Progenitor cell of endocrine pancreas (in vitro differentiated cells): ENCODE measurements around the gene NRCAM. TPM values are rescaled to one million over a fixed set of nuclear protein-coding genes. Genes with fewer than 3 reads are reported as not detected.

Source experiments
- DNase-seq: peaks from one replicate; pipeline ENCODE4 v3.0.0; 2021; ENCODE audit warnings: low spot score; ENCODE audit not compliant: unreplicated experiment
- H3K27ac Mint-ChIP-seq: 2 replicates; pipeline ENCODE4 v1.8.0; 2021; ENCODE audit warnings: mild to moderate bottlenecking, moderate library complexity, mixed read lengths
- H3K27me3 Mint-ChIP-seq: 2 replicates; pipeline ENCODE4 v1.8.0; 2021; ENCODE audit warnings: mixed read lengths
- H3K36me3 Mint-ChIP-seq: 2 replicates; pipeline ENCODE4 v1.8.0; 2022; ENCODE audit warnings: mixed read lengths; ENCODE audit not compliant: insufficient read depth
- H3K4me1 Mint-ChIP-seq: 2 replicates; pipeline ENCODE4 v1.8.0; 2021; ENCODE audit warnings: low read depth, mixed read lengths
- H3K4me3 Mint-ChIP-seq: 2 replicates; pipeline ENCODE4 v1.8.0; 2021; ENCODE audit warnings: low read depth, mild to moderate bottlenecking, moderate library complexity, mixed read lengths
- H3K9me3 Mint-ChIP-seq: 2 replicates; pipeline ENCODE4 v1.8.0; 2021; ENCODE audit warnings: low read depth, mixed read lengths
- total RNA-seq: library from RNA; stranded (reverse); gene quantifications from 2 replicates; pipeline ENCODE4 v1.2.1, GENCODE V29; 2021
- TF ChIP-seq, protein P1 (sequence below): fragments of 200-600 bp; sonication (generic); IDR thresholded peaks from one replicate; pipeline ENCODE4 v1.5.0; 2021; ENCODE audit warnings: antibody characterized with exemption, mild to moderate bottlenecking; ENCODE audit not compliant: unreplicated experiment

The NRCAM gene
- total RNA-seq, 1 donor from 2014 or later, result 19.9 TPM

DNA sequence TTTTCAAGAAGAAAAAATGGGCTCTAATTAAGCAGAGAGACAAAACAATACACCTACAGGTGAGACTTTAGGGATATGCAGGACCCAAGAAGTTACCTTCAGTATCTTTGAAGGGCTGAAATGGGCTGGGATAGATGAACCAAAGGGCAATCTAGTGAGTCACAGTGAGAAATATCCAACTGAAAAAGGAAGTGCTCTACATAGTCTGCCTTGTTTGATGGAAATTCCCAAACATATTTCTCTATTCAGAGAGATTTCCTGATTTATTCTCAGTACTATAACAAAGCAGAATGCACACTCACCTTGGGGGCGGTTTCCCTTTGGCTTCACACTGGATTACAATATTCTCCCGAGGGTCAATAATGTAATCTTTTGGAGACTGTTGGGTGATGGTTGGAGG, 222.0 kb downstream of the NRCAM start:
- TF ChIP-seq, protein P1, sequence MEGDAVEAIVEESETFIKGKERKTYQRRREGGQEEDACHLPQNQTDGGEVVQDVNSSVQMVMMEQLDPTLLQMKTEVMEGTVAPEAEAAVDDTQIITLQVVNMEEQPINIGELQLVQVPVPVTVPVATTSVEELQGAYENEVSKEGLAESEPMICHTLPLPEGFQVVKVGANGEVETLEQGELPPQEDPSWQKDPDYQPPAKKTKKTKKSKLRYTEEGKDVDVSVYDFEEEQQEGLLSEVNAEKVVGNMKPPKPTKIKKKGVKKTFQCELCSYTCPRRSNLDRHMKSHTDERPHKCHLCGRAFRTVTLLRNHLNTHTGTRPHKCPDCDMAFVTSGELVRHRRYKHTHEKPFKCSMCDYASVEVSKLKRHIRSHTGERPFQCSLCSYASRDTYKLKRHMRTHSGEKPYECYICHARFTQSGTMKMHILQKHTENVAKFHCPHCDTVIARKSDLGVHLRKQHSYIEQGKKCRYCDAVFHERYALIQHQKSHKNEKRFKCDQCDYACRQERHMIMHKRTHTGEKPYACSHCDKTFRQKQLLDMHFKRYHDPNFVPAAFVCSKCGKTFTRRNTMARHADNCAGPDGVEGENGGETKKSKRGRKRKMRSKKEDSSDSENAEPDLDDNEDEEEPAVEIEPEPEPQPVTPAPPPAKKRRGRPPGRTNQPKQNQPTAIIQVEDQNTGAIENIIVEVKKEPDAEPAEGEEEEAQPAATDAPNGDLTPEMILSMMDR, result no peak
- Mint-ChIP-seq H3K9me3 (no peaks in the 10 kb centered on the region), H3K4me1 (peaks cover 41% of the 10 kb centered on the region), H3K4me3 (no peak overlapping the region), H3K27me3 (no peaks in the 10 kb centered on the region), H3K27ac (no peak overlapping the region), H3K36me3 (peaks cover 4% of the 10 kb centered on the region)
- no peak for DNase-seq

DNA sequence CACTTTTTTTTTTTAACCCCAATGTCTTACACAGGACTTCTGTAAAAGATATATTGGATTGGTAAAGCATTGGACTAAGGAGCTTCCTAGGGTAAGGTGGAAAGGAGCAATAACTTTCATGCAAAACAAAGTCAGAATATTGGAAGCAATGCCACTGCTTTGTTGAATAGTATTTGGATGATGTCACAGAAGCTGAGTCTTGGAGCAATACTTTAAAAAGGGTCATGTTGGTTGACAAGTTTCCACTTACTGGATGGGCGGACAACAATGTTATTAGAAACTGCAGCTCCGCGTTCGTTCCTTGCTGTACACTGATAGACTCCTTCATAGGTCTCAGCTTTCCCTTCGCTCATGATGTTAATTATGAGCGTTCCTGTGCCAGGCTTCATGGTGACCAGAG, 224.2 kb downstream of the NRCAM start:
- Mint-ChIP-seq H3K4me1 (peaks cover 29% of the 10 kb centered on the region), H3K36me3 (peaks cover 4% of the 10 kb centered on the region), H3K9me3 (no peaks in the 10 kb centered on the region), H3K27ac (no peak overlapping the region), H3K4me3 (no peak overlapping the region), H3K27me3 (no peaks in the 10 kb centered on the region)
- no peak for DNase-seq
- TF ChIP-seq, protein P1, result no peak

DNA sequence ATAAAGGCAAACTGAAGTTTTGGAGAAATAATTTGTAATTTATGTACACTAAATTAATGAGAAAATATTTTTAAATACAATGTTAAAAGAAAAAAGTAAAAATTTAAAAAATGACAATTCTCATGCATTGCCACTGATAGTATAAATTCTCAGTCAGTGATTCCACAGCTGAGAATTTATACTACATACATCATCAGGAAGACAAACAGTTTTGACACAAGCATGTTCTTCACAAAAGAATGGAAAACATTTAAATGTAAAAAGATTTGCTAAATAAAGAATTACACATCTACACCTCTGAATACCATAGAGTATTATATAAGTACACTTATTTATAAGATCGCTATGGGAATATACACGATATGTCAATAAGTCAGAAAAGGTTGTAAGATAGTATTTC, 225.0 kb downstream of the NRCAM start:
- Mint-ChIP-seq H3K36me3 (peaks cover 4% of the 10 kb centered on the region), H3K27ac (no peak overlapping the region)
- TF ChIP-seq, protein P1, result no peak

DNA sequence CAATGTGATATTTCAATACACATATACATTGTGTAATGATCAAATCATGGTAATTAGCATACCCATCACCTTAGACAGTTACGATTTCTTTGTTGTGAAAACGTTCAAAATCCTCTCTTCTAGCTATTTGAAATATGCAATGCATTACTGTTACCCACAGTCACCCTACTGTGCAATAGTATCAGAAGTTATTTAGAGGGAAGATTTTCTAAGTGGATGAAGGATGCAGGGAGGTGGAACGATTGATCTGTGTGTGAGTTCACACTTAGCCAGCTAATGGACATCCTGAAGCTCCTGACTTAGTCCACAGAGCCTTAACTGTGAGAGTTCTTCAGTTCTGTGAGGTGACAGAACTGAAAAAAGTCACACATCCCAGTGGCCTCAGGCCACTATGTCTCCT, 228.9 kb downstream of the NRCAM start:
- Mint-ChIP-seq H3K9me3 (no peaks in the 10 kb centered on the region), H3K4me3 (no peak overlapping the region), H3K27ac (no peak overlapping the region), H3K27me3 (no peaks in the 10 kb centered on the region), H3K4me1 (no peaks in the 10 kb centered on the region), H3K36me3 (peaks cover 4% of the 10 kb centered on the region)
- no peak for DNase-seq
- TF ChIP-seq, protein P1, result no peak

More for the DNA sequence above, 225.0 kb downstream of the NRCAM start:
- Mint-ChIP-seq H3K4me1 (peaks cover 23% of the 10 kb centered on the region), H3K4me3 (no peak overlapping the region), H3K9me3 (no peaks in the 10 kb centered on the region), H3K27me3 (no peaks in the 10 kb centered on the region)
- DNase-seq, result no peak

DNA sequence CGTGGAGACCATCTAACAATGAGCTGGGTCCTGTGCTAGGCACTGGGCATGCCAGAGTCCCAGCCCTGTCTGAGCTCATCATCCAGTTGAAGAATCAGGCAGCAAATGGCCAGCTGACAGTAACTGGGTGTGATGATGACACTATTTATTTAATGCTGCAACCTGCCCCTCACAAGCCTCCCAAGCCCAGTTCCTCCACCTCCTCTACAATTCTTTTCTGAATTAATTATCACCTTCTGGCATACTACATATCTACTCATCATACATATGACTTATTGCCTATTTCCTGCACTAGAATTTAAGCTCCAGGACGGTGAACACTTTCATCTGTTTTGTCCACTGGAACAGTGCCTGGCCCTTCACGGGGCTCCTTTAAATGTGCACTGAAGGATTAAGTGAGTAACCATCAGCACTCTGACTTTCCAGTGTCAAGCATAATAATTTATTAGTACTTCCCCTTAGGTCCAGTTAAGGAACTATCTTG, 229.4 kb downstream of the NRCAM start:
- Mint-ChIP-seq H3K27ac (no peak overlapping the region), H3K4me3 (no peak overlapping the region), H3K36me3 (peaks cover 4% of the 10 kb centered on the region)

More for the DNA sequence above, 229.4 kb downstream of the NRCAM start:
- Mint-ChIP-seq H3K27me3 (no peaks in the 10 kb centered on the region), H3K9me3 (no peaks in the 10 kb centered on the region), H3K4me1 (no peaks in the 10 kb centered on the region)
- TF ChIP-seq, protein P1, result no peak
- no peak for DNase-seq
